K562 (cell line): ENCODE measurements around the gene SCFD2. TPM values are rescaled to one million over a fixed set of nuclear protein-coding genes. Genes with fewer than 3 reads are reported as not detected.

ENCODE experiments used
- KLF6 ChIP-seq: fragments of 250-450 bp; sonication (Bioruptor Pico); IDR thresholded peaks from 2 replicates; pipeline ENCODE4 v1.4.0; 2020; ENCODE audit warnings: mild to moderate bottlenecking, moderate library complexity, borderline replicate concordance
- MCM7 ChIP-seq, 2 experiments: fragments of 450-650 bp; IDR thresholded peaks; 2 replicates each; pipeline ENCODE4 v1.6.1; 2016 to 2018
- ZBED1 ChIP-seq: IDR thresholded peaks from 2 replicates; pipeline ENCODE4 v1.6.1; 2014
- polyA plus RNA-seq, 8 experiments: library from polyadenylated mRNA; depleted of rRNA in 4 of 8; stranded (reverse) in 5 of 8; unstranded in 3 of 8; fragments of >200 nt; fragmentation: Nextera tagmentation in 2 of 8; fragmentation: Illumina TruSeq in 1 of 8; extraction: Ambion mirVana in 2 of 8; extraction: Trizol in 1 of 8; gene quantifications; 2 replicates each; pipeline versions ENCODE4 v1.2.1 to v1.2.3, GENCODE V29; 2011 to 2014; ENCODE audit warnings: inconsistent platforms in 1 of 8, missing spikeins in 1 of 8
- total RNA-seq, 7 experiments: library from RNA; depleted of rRNA in 6 of 7; stranded (reverse); fragments of >200 nt in 6 of 7; fragmentation: Illumina TruSeq in 2 of 7; extraction: Trizol in 2 of 7; gene quantifications; 2 replicates each; pipeline versions ENCODE4 v1.2.1 to v1.2.3, GENCODE V29; 2011 to 2021; ENCODE audit warnings: low replicate concordance in 1 of 7
- TF ChIP-seq, protein P1 (sequence below), 2 experiments: fragments of 450-650 bp; IDR thresholded peaks; 2 replicates each; pipeline ENCODE4 v1.6.1; 2016; ENCODE audit warnings: mild to moderate bottlenecking in 2 of 2, borderline replicate concordance in 1 of 2, low read depth in 1 of 2, moderate library complexity in 1 of 2
- TF ChIP-seq, protein P2 (sequence below), 2 experiments: fragments of 450-650 bp; IDR thresholded peaks; 2 replicates each; pipeline ENCODE4 v1.6.1; 2016

The SCFD2 gene
- total and polyA plus RNA-seq, 9 of the 15 experiments (the other 6 are each of a cell fraction or from before 2014, with no cell fraction given), result 5.7 to 30.3 (median 22.8) TPM

DNA sequence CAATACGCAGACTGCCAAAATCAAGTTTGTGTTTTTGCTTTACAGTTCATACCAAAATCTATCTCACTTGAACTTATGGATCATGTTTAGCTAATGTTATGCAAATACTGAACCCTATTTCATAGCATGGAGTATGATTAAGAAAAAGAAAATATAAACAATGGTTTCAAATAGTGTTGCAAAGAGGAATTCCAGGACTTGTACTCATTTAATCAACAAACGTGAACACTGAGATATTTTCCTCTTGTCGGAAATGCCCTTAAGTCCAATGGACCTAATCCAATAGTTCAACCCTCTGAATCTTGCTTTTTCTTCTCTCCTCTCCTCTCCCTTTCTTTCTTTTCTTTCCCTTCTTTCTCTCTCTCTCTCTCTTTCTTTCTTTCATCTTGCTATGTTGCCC, 473.0 kb downstream of the SCFD2 start (continued):
- TF ChIP-seq, protein P1, sequence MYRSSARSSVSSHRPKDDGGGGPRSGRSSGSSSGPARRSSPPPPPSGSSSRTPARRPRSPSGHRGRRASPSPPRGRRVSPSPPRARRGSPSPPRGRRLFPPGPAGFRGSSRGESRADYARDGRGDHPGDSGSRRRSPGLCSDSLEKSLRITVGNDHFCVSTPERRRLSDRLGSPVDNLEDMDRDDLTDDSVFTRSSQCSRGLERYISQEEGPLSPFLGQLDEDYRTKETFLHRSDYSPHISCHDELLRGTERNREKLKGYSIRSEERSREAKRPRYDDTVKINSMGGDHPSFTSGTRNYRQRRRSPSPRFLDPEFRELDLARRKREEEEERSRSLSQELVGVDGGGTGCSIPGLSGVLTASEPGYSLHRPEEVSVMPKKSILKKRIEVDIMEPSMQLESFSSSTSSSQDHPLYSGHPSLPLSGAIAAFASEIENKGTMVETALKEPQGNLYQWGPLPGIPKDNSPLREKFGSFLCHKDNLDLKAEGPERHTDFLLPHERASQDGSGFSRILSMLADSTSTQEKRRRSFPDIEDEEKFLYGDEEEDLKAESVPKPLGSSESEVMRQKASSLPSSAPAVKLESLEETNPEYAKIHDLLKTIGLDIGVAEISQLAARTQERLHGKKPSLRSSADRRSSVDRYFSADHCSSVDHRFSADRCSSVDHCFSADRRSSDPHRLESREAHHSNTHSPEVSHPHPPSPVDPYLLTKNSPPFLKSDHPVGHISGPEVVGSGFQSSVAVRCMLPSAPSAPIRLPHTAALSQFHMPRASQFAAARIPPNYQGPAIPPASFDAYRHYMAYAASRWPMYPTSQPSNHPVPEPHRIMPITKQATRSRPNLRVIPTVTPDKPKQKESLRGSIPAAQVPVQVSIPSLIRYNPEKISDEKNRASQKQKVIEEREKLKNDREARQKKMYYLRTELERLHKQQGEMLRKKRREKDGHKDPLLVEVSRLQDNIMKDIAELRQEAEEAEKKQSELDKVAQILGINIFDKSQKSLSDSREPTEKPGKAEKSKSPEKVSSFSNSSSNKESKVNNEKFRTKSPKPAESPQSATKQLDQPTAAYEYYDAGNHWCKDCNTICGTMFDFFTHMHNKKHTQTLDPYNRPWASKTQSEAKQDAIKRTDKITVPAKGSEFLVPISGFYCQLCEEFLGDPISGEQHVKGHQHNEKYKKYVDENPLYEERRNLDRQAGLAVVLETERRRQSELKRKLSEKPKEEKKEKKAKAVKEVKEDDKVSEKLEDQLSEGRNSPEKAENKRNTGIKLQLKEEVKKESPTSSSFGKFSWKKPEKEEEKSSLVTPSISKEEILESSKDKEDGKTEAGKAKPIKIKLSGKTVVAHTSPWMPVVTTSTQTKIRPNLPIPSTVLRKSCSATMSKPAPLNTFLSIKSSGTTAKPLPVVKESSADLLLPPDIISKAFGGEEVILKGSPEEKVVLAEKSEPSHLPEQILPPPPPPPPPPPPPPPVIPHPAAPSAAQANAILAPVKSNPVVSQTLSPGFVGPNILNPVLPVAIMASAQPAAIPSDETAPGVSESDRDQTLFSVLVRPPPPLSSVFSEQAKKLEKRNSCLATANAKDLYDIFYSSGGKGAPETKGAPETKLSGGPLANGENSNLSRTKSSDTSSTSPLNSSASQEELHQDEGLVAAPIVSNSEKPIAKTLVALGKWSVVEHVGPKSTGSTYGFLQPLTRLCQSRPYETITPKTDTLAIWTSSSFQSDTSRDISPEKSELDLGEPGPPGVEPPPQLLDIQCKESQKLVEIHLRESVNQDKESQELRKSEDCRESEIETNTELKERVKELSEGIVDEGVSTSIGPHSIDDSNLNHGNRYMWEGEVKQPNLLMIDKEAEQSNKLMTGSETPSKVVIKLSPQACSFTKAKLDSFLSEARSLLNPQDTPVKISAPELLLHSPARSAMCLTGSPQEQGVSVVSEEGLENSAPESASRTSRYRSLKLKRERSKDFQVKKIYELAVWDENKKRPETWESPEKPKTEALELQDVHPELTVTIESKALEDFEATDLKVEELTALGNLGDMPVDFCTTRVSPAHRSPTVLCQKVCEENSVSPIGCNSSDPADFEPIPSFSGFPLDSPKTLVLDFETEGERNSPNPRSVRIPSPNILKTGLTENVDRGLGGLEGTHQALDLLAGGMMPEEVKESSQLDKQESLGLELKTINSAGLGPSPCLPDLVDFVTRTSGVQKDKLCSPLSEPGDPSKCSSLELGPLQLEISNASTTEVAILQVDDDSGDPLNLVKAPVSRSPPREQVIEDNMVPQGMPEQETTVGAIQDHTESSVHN (IDR thresholded peaks at IDR 0.05; ENCODE audit: borderline replicate concordance in 1 of 2, low read depth in 1 of 2), result no peak
- TF ChIP-seq, protein P2, sequence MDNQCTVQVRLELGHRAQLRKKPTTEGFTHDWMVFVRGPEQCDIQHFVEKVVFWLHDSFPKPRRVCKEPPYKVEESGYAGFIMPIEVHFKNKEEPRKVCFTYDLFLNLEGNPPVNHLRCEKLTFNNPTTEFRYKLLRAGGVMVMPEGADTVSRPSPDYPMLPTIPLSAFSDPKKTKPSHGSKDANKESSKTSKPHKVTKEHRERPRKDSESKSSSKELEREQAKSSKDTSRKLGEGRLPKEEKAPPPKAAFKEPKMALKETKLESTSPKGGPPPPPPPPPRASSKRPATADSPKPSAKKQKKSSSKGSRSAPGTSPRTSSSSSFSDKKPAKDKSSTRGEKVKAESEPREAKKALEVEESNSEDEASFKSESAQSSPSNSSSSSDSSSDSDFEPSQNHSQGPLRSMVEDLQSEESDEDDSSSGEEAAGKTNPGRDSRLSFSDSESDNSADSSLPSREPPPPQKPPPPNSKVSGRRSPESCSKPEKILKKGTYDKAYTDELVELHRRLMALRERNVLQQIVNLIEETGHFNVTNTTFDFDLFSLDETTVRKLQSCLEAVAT (IDR thresholded peaks at IDR 0.05), result no peak
- no peak for TF ChIP-seq KLF6
- TF ChIP-seq ZBED1, result no peak
- no peak for TF ChIP-seq MCM7 (IDR thresholded peaks at IDR 0.05)
- TF ChIP-seq, all 486 proteins: peak for 0
